GM13977 (cell line): ENCODE results near the gene DHRS3.

Source experiments
- DNase-seq: peaks from one replicate; pipeline ENCODE4 v3.0.0; 2012; ENCODE audit warnings: low spot score
- CTCF ChIP-seq: IDR thresholded peaks from 2 replicates; pipeline ENCODE4 v1.5.1; 2012; ENCODE audit warnings: mild to moderate bottlenecking, control low read depth; ENCODE audit not compliant: insufficient read depth; ENCODE audit errors: extremely low read depth, missing control alignments
- in situ Hi-C: fragments of 300-500 bp; cut with MboI; formaldehyde crosslinking; loops from one replicate; pipeline ENCODE4 v1.12.0; 2022; ENCODE audit warnings: low sequenced_read_pairs, low pct_unique_long_range_greater_than_20kb, mixed read lengths, inconsistent platforms; ENCODE audit not compliant: unreplicated experiment

DHRS3 gene

GRCh38 chr1:12546771-12547585 lies 71.0 kb downstream of the DHRS3 start:
- DNase-seq = no peak
- in situ Hi-C loops = no loop called here

GRCh38 chr1:12544992-12545391 lies 73.0 kb downstream of the DHRS3 start:
- no peak for DNase-seq
- no peak for TF ChIP-seq CTCF
- in situ Hi-C loops = no loop called here

More at GRCh38 chr1:12546771-12547585, 71.0 kb downstream of the DHRS3 start:
- TF ChIP-seq CTCF = no peak

- no peak for DNase-seq
- in situ Hi-C loops = no loop called here
- TF ChIP-seq CTCF = no peak
Measured at GRCh38 chr1:12544357-12544756, 73.7 kb downstream of the DHRS3 start.

- DNase-seq = no peak
- in situ Hi-C loops = no loop called here
- TF ChIP-seq CTCF = no peak
Measured at GRCh38 chr1:12543740-12544154, 74.3 kb downstream of the DHRS3 start.

GRCh38 chr1:12542616-12543592 lies 75.1 kb downstream of the DHRS3 start:
- DNase-seq = no peak
- TF ChIP-seq CTCF = no peak
- in situ Hi-C loops = no loop called here

- no peak for DNase-seq
- TF ChIP-seq CTCF = no peak
- in situ Hi-C loops = no loop called here
Measured at GRCh38 chr1:12542138-12542465, 75.9 kb downstream of the DHRS3 start.
